Parathyroid adenoma (tissue), 2 donors: ENCODE results near the gene FCER1A.

Experiments used
- H2AFZ ChIP-seq: fragments of 300-600 bp; sonication (generic); one replicate; pipeline ENCODE4 v1.7.0; 2017; ENCODE audit warnings: antibody characterized with exemption, mild to moderate bottlenecking
- H3K27ac ChIP-seq: fragments of 300-600 bp; sonication (generic); one replicate; pipeline ENCODE4 v1.7.0; 2017
- H3K27me3 ChIP-seq: fragments of 300-600 bp; sonication (generic); one replicate; pipeline ENCODE4 v1.7.0; 2017; ENCODE audit warnings: low read length; ENCODE audit not compliant: control insufficient read depth, insufficient read depth
- H3K36me3 ChIP-seq: fragments of 300-600 bp; sonication (generic); one replicate; pipeline ENCODE4 v1.7.0; 2017; ENCODE audit warnings: low read length; ENCODE audit not compliant: control insufficient read depth, insufficient read depth
- H3K4me1 ChIP-seq: fragments of 300-600 bp; sonication (generic); one replicate; pipeline ENCODE4 v1.7.0; 2017; ENCODE audit warnings: control low read depth
- H3K4me2 ChIP-seq: fragments of 300-600 bp; sonication (generic); one replicate; pipeline ENCODE4 v1.7.0; 2017; ENCODE audit warnings: low read length
- H3K4me3 ChIP-seq: fragments of 300-600 bp; sonication (generic); one replicate; pipeline ENCODE4 v1.7.0; 2017; ENCODE audit warnings: low read depth, low read length
- H3K79me2 ChIP-seq: fragments of 300-600 bp; sonication (generic); one replicate; pipeline ENCODE4 v1.7.0; 2017; ENCODE audit warnings: control low read depth
- H3K9ac ChIP-seq: fragments of 300-600 bp; sonication (generic); one replicate; pipeline ENCODE4 v1.7.0; 2017; ENCODE audit warnings: mild to moderate bottlenecking
- H3K9me3 ChIP-seq: fragments of 300-600 bp; sonication (generic); one replicate; pipeline ENCODE4 v1.7.0; 2017; ENCODE audit warnings: low read length; ENCODE audit not compliant: control insufficient read depth
- TF ChIP-seq, protein P1 (sequence below): fragments of 300-600 bp; sonication (generic); IDR thresholded peaks from one replicate; pipeline ENCODE4 v1.7.0; 2017; ENCODE audit warnings: antibody characterized with exemption, mild to moderate bottlenecking
- donor health status: primary hyperparathyroidism.

FCER1A gene

GRCh38 chr1:159302095-159302494 is at the start of gene FCER1A:
Gene FCER1A (plus strand): TSS chr1:159302336. CDS start chr1:159302365, 29 bp downstream.
- Histone ChIP-seq H3K36me3 (no peaks in the 10 kb centered on the region), H3K9me3 (no peaks in the 10 kb centered on the region), H3K9ac (no peak within 1 kb of the TSS), H3K4me3 (no peak within 1 kb of the TSS), H3K79me2 (no peaks in the 10 kb centered on the region), H3K27ac (no peak within 1 kb of the TSS), H3K4me2 (no peak within 1 kb of the TSS), H3K4me1 (no peaks in the 10 kb centered on the region), H3K27me3 (no peaks in the 10 kb centered on the region), H2AFZ (no peak within 1 kb of the TSS)
- TF ChIP-seq, protein P1, sequence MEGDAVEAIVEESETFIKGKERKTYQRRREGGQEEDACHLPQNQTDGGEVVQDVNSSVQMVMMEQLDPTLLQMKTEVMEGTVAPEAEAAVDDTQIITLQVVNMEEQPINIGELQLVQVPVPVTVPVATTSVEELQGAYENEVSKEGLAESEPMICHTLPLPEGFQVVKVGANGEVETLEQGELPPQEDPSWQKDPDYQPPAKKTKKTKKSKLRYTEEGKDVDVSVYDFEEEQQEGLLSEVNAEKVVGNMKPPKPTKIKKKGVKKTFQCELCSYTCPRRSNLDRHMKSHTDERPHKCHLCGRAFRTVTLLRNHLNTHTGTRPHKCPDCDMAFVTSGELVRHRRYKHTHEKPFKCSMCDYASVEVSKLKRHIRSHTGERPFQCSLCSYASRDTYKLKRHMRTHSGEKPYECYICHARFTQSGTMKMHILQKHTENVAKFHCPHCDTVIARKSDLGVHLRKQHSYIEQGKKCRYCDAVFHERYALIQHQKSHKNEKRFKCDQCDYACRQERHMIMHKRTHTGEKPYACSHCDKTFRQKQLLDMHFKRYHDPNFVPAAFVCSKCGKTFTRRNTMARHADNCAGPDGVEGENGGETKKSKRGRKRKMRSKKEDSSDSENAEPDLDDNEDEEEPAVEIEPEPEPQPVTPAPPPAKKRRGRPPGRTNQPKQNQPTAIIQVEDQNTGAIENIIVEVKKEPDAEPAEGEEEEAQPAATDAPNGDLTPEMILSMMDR: no peak

DNA sequence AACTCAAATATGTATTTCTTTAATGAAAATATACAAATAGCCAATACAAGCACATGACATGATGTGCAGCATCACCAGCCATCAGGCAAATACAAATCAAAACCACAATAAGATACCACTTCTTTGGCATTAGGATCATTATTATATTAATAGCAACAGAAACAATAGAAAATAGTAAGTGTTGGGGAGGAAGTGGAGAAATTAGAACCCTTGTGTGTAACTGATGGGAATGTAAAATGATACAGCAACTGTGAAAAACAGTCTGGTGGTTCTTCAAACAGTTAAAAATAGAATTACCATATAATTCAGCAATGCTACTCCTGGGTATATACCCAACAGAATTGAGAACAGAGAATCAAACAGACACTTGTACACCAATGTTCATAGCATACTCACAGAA is 40.8 kb upstream of the FCER1A start:
- no peak overlapping the region for H3K4me3 ChIP-seq
- no peaks in the 10 kb centered on the region for H3K4me1 ChIP-seq
- no peaks in the 10 kb centered on the region for H3K79me2 ChIP-seq
- no peaks in the 10 kb centered on the region for H3K36me3 ChIP-seq
- TF ChIP-seq, protein P1: no peak
- H3K27me3 ChIP-seq: no peaks in the 10 kb centered on the region
- H3K27ac ChIP-seq: no peak overlapping the region
- H3K4me2 ChIP-seq: no peak overlapping the region
- H2AFZ ChIP-seq: no peak overlapping the region
- H3K9ac ChIP-seq: no peak overlapping the region
- no peaks in the 10 kb centered on the region for H3K9me3 ChIP-seq

GRCh38 chr1:159261721-159262494 is 40.2 kb upstream of the FCER1A start:
- Histone ChIP-seq H3K36me3 (no peaks in the 10 kb centered on the region), H3K4me3 (no peak overlapping the region), H3K4me1 (no peaks in the 10 kb centered on the region), H3K27ac (no peak overlapping the region), H3K9ac (no peak overlapping the region), H3K9me3 (no peaks in the 10 kb centered on the region), H2AFZ (no peak overlapping the region), H3K4me2 (no peak overlapping the region), H3K79me2 (no peaks in the 10 kb centered on the region), H3K27me3 (no peaks in the 10 kb centered on the region)
- TF ChIP-seq, protein P1: no peak

GRCh38 chr1:159266832-159267231 is 35.3 kb upstream of the FCER1A start:
- Histone ChIP-seq H3K36me3 (no peaks in the 10 kb centered on the region), H3K9ac (no peak overlapping the region), H3K9me3 (no peaks in the 10 kb centered on the region), H3K4me1 (no peaks in the 10 kb centered on the region), H2AFZ (no peak overlapping the region), H3K27me3 (no peaks in the 10 kb centered on the region), H3K79me2 (no peaks in the 10 kb centered on the region), H3K4me2 (no peak overlapping the region), H3K27ac (no peak overlapping the region), H3K4me3 (no peak overlapping the region)
- TF ChIP-seq, protein P1: no peak

- Histone ChIP-seq H3K4me1 (no peaks in the 10 kb centered on the region), H2AFZ (no peak overlapping the region), H3K4me2 (no peak overlapping the region), H3K79me2 (no peaks in the 10 kb centered on the region), H3K27me3 (no peaks in the 10 kb centered on the region), H3K4me3 (no peak overlapping the region), H3K9me3 (no peaks in the 10 kb centered on the region), H3K27ac (no peak overlapping the region), H3K9ac (no peak overlapping the region), H3K36me3 (no peaks in the 10 kb centered on the region)
- TF ChIP-seq, protein P1: no peak
Measured at GRCh38 chr1:159274631-159275030, 27.5 kb upstream of the FCER1A start.
